SU-DHL-6 (cell line): ENCODE results near the gene PSMD3.

ENCODE experiments used
- CTCF ChIP-seq: fragments of 200-600 bp; sonication (generic); IDR thresholded peaks from one replicate; pipeline ENCODE4 v1.5.1; 2017; ENCODE audit warnings: antibody characterized with exemption, mild to moderate bottlenecking, low read length, moderate library complexity; ENCODE audit not compliant: insufficient read depth, poor library complexity, severe bottlenecking
- EZH2phosphoT487 ChIP-seq: fragments of 200-600 bp; sonication (generic), shearing (Covaris generic); conservative IDR thresholded peaks from 2 replicates; pipeline ENCODE4 v1.6.1; 2018; ENCODE audit warnings: mild to moderate bottlenecking, antibody characterized with exemption, low read length, moderate library complexity, mixed read lengths

- TF ChIP-seq CTCF, result no peak
- TF ChIP-seq EZH2phosphoT487, result no peak
These were observed 52.0 kb downstream of the PSMD3 start for GRCh38 chr17:40032322-40033320.
